HepG2 (cell line): Measurements from ENCODE around the gene NPDC1. TPM values are rescaled to one million over a fixed set of nuclear protein-coding genes. Genes with fewer than 3 reads are reported as not detected.

ENCODE experiments used
- CBFB ChIP-seq: sonication (generic); formaldehyde crosslinking; IDR thresholded peaks from 2 replicates; pipeline ENCODE4 v1.4.0; 2020; ENCODE audit warnings: missing genetic modification reagents
- FOXO1 ChIP-seq: sonication (generic); formaldehyde crosslinking; IDR thresholded peaks from 2 replicates; pipeline ENCODE4 v1.4.0; 2020; ENCODE audit warnings: missing genetic modification reagents
- KDM1A ChIP-seq: IDR thresholded peaks from 2 replicates; pipeline ENCODE4 v1.6.1; 2016; ENCODE audit warnings: missing compliant biosample characterization
- MTA1 ChIP-seq: sonication (generic); formaldehyde crosslinking; IDR thresholded peaks from 2 replicates; pipeline ENCODE4 v1.4.0; 2020; ENCODE audit warnings: missing genetic modification reagents, mild to moderate bottlenecking, borderline replicate concordance
- PCBP1 ChIP-seq: fragments of 200-400 bp; formaldehyde crosslinking; IDR thresholded peaks from 2 replicates; pipeline ENCODE4 v1.6.1; 2017; ENCODE audit warnings: mild to moderate bottlenecking, low read depth, low read length, borderline replicate concordance
- PLRG1 ChIP-seq: fragments of 450-650 bp; conservative IDR thresholded peaks from 2 replicates; pipeline ENCODE4 v1.6.1; 2016
- PTBP1 ChIP-seq: fragments of 200-400 bp; formaldehyde crosslinking; IDR thresholded peaks from 2 replicates; pipeline ENCODE4 v1.6.1; 2018; ENCODE audit warnings: low read length, low read depth; ENCODE audit not compliant: poor library complexity, severe bottlenecking
- SALL2 ChIP-seq: sonication (generic); formaldehyde crosslinking; IDR thresholded peaks from 2 replicates; pipeline ENCODE4 v1.8.1; 2023; ENCODE audit warnings: mild to moderate bottlenecking, missing genetic modification reagents, inconsistent platforms
- TOPORS ChIP-seq: sonication (generic); formaldehyde crosslinking; IDR thresholded peaks from 2 replicates; pipeline ENCODE4 v1.8.0; 2023; ENCODE audit warnings: mild to moderate bottlenecking, missing genetic modification reagents
- YEATS4 ChIP-seq: sonication (generic); formaldehyde crosslinking; IDR thresholded peaks from 2 replicates; pipeline ENCODE4 v1.4.0; 2020; ENCODE audit warnings: missing genetic modification reagents, borderline replicate concordance
- ZNF496 ChIP-seq: sonication (generic); formaldehyde crosslinking; IDR thresholded peaks from 2 replicates; pipeline ENCODE4 v1.8.1; 2023; ENCODE audit warnings: mild to moderate bottlenecking, moderate library complexity, missing genetic modification reagents; ENCODE audit not compliant: insufficient replicate concordance
- ZNF558 ChIP-seq: sonication (generic); formaldehyde crosslinking; IDR thresholded peaks from 2 replicates; pipeline ENCODE4 v1.9.0; 2022; ENCODE audit warnings: mild to moderate bottlenecking, missing genetic modification reagents, borderline replicate concordance
- ZNF598 ChIP-seq: sonication (generic); formaldehyde crosslinking; IDR thresholded peaks from 2 replicates; pipeline ENCODE4 v1.5.1; 2020; ENCODE audit warnings: mild to moderate bottlenecking, missing genetic modification reagents, borderline replicate concordance
- ZNF781 ChIP-seq: sonication (generic); formaldehyde crosslinking; IDR thresholded peaks from 2 replicates; pipeline ENCODE4 v1.5.1; 2020; ENCODE audit warnings: borderline replicate concordance, mild to moderate bottlenecking, missing genetic modification reagents; ENCODE audit errors: not compliant biosample characterization
- polyA plus RNA-seq, 8 experiments: library from polyadenylated mRNA; depleted of rRNA in 3 of 8; stranded (reverse) in 7 of 8; unstranded in 1 of 8; fragments of >200 nt; fragmentation: Illumina TruSeq in 4 of 8; extraction: Trizol in 4 of 8; gene quantifications; 2 replicates each; pipeline versions ENCODE4 v1.2.1 to v1.2.3, GENCODE V29; 2011 to 2016; ENCODE audit warnings: low read depth in 4 of 8, missing spikeins in 1 of 8, mixed read lengths in 1 of 8; ENCODE audit not compliant: insufficient read depth in 1 of 8
- total RNA-seq, 5 experiments: library from RNA; depleted of rRNA; stranded (reverse); fragments of >200 nt; fragmentation: Illumina TruSeq; extraction: Trizol; gene quantifications; 2 replicates each; pipeline ENCODE4 v1.2.3, GENCODE V29; 2016; ENCODE audit warnings: low read depth in 1 of 5
- TF ChIP-seq, protein P1 (sequence below): sonication (generic); formaldehyde crosslinking; IDR thresholded peaks from 2 replicates; pipeline ENCODE4 v1.4.0; 2020; ENCODE audit warnings: missing genetic modification reagents
- TF ChIP-seq, protein P2 (sequence below): sonication (generic); formaldehyde crosslinking; IDR thresholded peaks from 2 replicates; pipeline ENCODE4 v1.8.0; 2023; ENCODE audit warnings: mild to moderate bottlenecking, missing genetic modification reagents
- TF ChIP-seq, protein P3 (sequence below): sonication (generic); formaldehyde crosslinking; IDR thresholded peaks from 2 replicates; pipeline ENCODE4 v1.5.0; 2020; ENCODE audit warnings: missing genetic modification reagents, mild to moderate bottlenecking, borderline replicate concordance
- TF ChIP-seq, protein P4 (sequence below): sonication (generic); formaldehyde crosslinking; conservative IDR thresholded peaks from 2 replicates; pipeline ENCODE4 v1.4.0; 2020; ENCODE audit warnings: missing genetic modification reagents
- TF ChIP-seq, protein P5 (sequence below): sonication (generic); formaldehyde crosslinking; IDR thresholded peaks from 2 replicates; pipeline ENCODE4 v1.4.0; 2020; ENCODE audit warnings: mild to moderate bottlenecking, missing genetic modification reagents
- TF ChIP-seq, protein P6 (sequence below): sonication (generic); formaldehyde crosslinking; IDR thresholded peaks from 2 replicates; pipeline ENCODE4 v1.5.0; 2020; ENCODE audit warnings: missing genetic modification reagents

The NPDC1 gene
- total and polyA plus RNA-seq, 2 of the 13 experiments (the other 11 are each of a cell fraction or from before 2014, with no cell fraction given) = 0.84 to 5.4 TPM

DNA sequence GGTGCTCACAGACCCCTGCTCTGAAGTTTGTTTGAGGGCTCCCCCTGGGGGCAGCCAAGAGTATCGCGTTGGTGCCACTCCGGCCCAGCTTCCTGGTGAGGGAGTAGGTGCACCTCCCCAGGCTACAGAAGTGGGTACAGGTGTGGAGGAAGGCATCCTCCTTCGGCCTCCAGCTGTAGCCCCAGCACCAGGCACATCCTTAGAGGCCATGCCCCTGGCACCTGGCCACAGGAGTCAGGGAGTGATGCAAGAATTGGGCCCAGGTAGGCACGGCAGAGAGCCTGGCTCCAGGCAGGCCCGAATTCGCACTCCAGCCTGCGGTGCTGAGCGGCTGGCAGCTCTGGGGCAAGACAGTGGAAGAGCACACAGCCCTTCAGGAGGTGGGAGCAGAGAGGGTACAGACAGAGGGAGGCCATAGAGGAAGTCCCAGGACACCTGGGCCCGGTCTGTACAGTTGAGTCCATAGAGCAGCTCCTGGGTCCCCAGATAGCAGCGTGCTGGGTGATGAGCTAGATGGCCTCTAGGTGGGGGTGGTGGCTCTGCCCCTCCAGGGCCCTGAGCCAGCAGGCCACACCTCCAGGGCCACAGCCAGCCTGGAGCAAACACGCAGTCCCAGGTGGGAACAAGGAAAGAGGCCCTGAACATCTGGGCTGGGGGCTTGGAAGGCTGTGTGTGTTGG is 22.0 kb upstream of the NPDC1 start (continued):
- TF ChIP-seq, protein P1, sequence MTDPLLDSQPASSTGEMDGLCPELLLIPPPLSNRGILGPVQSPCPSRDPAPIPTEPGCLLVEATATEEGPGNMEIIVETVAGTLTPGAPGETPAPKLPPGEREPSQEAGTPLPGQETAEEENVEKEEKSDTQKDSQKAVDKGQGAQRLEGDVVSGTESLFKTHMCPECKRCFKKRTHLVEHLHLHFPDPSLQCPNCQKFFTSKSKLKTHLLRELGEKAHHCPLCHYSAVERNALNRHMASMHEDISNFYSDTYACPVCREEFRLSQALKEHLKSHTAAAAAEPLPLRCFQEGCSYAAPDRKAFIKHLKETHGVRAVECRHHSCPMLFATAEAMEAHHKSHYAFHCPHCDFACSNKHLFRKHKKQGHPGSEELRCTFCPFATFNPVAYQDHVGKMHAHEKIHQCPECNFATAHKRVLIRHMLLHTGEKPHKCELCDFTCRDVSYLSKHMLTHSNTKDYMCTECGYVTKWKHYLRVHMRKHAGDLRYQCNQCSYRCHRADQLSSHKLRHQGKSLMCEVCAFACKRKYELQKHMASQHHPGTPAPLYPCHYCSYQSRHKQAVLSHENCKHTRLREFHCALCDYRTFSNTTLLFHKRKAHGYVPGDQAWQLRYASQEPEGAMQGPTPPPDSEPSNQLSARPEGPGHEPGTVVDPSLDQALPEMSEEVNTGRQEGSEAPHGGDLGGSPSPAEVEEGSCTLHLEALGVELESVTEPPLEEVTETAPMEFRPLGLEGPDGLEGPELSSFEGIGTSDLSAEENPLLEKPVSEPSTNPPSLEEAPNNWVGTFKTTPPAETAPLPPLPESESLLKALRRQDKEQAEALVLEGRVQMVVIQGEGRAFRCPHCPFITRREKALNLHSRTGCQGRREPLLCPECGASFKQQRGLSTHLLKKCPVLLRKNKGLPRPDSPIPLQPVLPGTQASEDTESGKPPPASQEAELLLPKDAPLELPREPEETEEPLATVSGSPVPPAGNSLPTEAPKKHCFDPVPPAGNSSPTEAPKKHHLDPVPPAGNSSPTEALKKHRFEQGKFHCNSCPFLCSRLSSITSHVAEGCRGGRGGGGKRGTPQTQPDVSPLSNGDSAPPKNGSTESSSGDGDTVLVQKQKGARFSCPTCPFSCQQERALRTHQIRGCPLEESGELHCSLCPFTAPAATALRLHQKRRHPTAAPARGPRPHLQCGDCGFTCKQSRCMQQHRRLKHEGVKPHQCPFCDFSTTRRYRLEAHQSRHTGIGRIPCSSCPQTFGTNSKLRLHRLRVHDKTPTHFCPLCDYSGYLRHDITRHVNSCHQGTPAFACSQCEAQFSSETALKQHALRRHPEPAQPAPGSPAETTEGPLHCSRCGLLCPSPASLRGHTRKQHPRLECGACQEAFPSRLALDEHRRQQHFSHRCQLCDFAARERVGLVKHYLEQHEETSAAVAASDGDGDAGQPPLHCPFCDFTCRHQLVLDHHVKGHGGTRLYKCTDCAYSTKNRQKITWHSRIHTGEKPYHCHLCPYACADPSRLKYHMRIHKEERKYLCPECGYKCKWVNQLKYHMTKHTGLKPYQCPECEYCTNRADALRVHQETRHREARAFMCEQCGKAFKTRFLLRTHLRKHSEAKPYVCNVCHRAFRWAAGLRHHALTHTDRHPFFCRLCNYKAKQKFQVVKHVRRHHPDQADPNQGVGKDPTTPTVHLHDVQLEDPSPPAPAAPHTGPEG (CRISPR knock-in tag) = no peak
- TF ChIP-seq ZNF558 (CRISPR knock-in tag) (no peak), PLRG1 (no peak), YEATS4 (no peak; the same call in 1 of the 2 replicates), ZNF496 (CRISPR knock-in tag) (no peak), TOPORS (CRISPR knock-in tag) (no peak), ZNF598 (peak; percentile 74; the same call in 1 of the 2 replicates), PCBP1 (no peak), SALL2 (peak; percentile 31; the same call in 1 of the 2 replicates), ZNF781 (CRISPR knock-in tag) (no peak), MTA1 (CRISPR knock-in tag) (no peak), KDM1A (no peak), PTBP1 (no peak), CBFB (CRISPR knock-in tag) (no peak), FOXO1 (CRISPR knock-in tag) (peak; percentile 4; the same call in 1 of the 2 replicates)
- TF ChIP-seq, protein P2, sequence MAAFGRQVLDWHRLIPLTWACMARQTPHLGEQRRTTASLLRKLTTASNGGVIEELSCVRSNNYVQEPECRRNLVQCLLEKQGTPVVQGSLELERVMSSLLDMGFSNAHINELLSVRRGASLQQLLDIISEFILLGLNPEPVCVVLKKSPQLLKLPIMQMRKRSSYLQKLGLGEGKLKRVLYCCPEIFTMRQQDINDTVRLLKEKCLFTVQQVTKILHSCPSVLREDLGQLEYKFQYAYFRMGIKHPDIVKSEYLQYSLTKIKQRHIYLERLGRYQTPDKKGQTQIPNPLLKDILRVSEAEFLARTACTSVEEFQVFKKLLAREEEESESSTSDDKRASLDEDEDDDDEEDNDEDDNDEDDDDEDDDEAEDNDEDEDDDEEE (CRISPR knock-in tag) = no peak
- TF ChIP-seq, protein P3, sequence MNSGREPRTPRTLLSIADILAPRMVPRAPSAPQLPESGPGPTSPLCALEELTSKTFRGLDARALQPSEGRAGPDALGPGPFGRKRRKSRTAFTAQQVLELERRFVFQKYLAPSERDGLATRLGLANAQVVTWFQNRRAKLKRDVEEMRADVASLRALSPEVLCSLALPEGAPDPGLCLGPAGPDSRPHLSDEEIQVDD (CRISPR knock-in tag) = no peak
- TF ChIP-seq, protein P4, sequence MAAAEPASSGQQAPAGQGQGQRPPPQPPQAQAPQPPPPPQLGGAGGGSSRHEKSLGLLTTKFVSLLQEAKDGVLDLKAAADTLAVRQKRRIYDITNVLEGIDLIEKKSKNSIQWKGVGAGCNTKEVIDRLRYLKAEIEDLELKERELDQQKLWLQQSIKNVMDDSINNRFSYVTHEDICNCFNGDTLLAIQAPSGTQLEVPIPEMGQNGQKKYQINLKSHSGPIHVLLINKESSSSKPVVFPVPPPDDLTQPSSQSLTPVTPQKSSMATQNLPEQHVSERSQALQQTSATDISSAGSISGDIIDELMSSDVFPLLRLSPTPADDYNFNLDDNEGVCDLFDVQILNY = no peak
- TF ChIP-seq, protein P5, sequence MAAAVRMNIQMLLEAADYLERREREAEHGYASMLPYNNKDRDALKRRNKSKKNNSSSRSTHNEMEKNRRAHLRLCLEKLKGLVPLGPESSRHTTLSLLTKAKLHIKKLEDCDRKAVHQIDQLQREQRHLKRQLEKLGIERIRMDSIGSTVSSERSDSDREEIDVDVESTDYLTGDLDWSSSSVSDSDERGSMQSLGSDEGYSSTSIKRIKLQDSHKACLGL (CRISPR knock-in tag) = 0 out of 2 replicates have a peak, but pooled peaks have one; percentile 60
- TF ChIP-seq, protein P6, sequence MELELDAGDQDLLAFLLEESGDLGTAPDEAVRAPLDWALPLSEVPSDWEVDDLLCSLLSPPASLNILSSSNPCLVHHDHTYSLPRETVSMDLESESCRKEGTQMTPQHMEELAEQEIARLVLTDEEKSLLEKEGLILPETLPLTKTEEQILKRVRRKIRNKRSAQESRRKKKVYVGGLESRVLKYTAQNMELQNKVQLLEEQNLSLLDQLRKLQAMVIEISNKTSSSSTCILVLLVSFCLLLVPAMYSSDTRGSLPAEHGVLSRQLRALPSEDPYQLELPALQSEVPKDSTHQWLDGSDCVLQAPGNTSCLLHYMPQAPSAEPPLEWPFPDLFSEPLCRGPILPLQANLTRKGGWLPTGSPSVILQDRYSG (CRISPR knock-in tag) = no peak
